Measurements from ENCODE around the gene LRPAP1.

LRPAP1 gene

DNA sequence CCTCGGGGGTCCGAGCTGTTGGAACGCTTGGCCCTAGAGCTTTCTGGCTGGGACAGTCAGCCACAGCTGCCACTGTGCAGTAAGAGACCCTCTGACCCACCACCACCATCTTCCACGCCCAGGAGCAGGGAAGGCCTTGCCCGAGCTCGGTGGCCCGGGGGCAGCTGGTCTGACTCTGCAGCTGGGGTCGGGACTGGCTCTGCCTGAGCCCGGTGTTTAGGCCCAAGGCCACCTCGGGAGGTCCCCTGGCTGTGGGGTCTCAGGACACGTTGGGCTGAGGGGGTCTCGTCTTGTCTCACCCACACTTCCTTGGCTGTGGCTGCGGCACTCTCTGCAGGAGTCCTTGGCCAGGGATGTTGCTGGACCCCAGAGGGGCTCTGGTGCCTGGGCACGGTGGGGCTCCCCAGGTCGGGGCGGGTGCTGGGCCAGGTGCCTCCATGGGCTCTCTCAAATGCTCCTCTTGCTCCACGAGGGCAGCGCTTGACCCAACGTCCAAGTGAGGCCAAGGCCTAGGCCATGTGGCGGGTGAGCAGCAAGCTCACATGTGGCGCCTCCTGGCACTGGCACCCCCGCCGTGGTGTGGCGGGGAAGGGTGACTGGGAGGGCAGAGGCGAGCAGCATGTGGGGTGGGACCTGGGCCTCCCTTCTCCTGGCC, 46.2 kb downstream of the LRPAP1 start:
- no peak overlapping the region for H3K9ac ChIP-seq
- H3K27ac ChIP-seq = no peak overlapping the region
- H3K36me3 ChIP-seq (ENCODE audit: control insufficient read depth, insufficient read depth, low read length) = no peaks in the 10 kb centered on the region
- no peaks in the 10 kb centered on the region for H3K4me1 ChIP-seq
- no peak overlapping the region for H3K4me3 ChIP-seq (ENCODE audit: low read depth, low read length)
- no peaks in the 10 kb centered on the region for H3K9me3 ChIP-seq (ENCODE audit: control insufficient read depth, low read length)
- no peak overlapping the region for H3K4me2 ChIP-seq (ENCODE audit: low read length)
- peaks cover 5% of the 10 kb centered on the region for H3K27me3 ChIP-seq (ENCODE audit: control insufficient read depth, insufficient read depth, low read length)
- H2AFZ ChIP-seq = no peak overlapping the region
- H3K79me2 ChIP-seq = no peaks in the 10 kb centered on the region
- TF ChIP-seq, protein P1, sequence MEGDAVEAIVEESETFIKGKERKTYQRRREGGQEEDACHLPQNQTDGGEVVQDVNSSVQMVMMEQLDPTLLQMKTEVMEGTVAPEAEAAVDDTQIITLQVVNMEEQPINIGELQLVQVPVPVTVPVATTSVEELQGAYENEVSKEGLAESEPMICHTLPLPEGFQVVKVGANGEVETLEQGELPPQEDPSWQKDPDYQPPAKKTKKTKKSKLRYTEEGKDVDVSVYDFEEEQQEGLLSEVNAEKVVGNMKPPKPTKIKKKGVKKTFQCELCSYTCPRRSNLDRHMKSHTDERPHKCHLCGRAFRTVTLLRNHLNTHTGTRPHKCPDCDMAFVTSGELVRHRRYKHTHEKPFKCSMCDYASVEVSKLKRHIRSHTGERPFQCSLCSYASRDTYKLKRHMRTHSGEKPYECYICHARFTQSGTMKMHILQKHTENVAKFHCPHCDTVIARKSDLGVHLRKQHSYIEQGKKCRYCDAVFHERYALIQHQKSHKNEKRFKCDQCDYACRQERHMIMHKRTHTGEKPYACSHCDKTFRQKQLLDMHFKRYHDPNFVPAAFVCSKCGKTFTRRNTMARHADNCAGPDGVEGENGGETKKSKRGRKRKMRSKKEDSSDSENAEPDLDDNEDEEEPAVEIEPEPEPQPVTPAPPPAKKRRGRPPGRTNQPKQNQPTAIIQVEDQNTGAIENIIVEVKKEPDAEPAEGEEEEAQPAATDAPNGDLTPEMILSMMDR (IDR thresholded peaks at IDR 0.05) = no peak

DNA sequence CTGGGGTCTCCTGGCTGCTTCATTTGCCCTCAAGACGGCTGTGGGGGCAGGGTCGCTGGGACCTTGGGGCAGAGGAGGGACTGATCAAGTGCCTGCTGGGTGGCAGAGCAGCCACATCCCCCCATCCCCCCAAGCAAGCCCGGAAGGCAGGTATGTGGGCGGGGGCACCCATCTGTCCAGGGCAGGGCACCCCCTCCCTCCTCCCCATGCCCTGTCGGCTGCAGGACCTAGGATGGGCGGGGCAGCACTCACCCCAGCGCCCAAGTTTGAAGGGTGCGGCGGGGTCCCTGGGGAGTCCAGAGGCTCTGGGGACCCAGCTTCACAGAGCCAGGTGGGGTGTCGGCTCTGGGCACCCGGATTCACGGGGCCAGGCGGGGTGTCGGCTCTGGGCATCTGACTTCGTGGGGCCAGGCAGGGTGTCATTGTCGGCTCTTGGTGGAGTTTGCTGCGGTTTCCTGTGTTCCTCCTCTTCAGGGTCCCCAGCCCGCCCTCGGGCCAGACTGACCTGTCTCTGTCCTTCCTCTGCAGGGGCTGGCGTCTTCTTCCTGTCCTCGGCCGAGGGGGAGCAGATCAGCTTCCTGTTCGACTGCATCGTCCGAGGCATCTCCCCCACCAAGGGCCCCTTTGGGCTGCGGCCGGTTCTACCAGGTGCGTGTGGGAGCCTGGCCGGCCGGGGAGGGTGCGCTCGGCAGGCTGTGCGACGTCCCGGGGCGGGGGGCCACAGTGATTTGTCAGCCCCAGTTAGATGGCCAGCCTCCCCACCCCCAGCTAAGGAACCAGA, 47.0 kb downstream of the LRPAP1 start:
- H3K36me3 ChIP-seq (ENCODE audit: control insufficient read depth, insufficient read depth, low read length) = no peaks in the 10 kb centered on the region
- H3K79me2 ChIP-seq = no peaks in the 10 kb centered on the region
- no peak overlapping the region for H3K27ac ChIP-seq
- TF ChIP-seq, protein P1 (IDR thresholded peaks at IDR 0.05) = no peak
- H3K27me3 ChIP-seq (ENCODE audit: control insufficient read depth, insufficient read depth, low read length) = peaks cover 5% of the 10 kb centered on the region
- no peak overlapping the region for H3K4me3 ChIP-seq (ENCODE audit: low read depth, low read length)
- no peak overlapping the region for H2AFZ ChIP-seq
- no peaks in the 10 kb centered on the region for H3K9me3 ChIP-seq (ENCODE audit: control insufficient read depth, low read length)
- no peaks in the 10 kb centered on the region for H3K4me1 ChIP-seq
- no peak overlapping the region for H3K9ac ChIP-seq
- H3K4me2 ChIP-seq (ENCODE audit: low read length) = no peak overlapping the region

DNA sequence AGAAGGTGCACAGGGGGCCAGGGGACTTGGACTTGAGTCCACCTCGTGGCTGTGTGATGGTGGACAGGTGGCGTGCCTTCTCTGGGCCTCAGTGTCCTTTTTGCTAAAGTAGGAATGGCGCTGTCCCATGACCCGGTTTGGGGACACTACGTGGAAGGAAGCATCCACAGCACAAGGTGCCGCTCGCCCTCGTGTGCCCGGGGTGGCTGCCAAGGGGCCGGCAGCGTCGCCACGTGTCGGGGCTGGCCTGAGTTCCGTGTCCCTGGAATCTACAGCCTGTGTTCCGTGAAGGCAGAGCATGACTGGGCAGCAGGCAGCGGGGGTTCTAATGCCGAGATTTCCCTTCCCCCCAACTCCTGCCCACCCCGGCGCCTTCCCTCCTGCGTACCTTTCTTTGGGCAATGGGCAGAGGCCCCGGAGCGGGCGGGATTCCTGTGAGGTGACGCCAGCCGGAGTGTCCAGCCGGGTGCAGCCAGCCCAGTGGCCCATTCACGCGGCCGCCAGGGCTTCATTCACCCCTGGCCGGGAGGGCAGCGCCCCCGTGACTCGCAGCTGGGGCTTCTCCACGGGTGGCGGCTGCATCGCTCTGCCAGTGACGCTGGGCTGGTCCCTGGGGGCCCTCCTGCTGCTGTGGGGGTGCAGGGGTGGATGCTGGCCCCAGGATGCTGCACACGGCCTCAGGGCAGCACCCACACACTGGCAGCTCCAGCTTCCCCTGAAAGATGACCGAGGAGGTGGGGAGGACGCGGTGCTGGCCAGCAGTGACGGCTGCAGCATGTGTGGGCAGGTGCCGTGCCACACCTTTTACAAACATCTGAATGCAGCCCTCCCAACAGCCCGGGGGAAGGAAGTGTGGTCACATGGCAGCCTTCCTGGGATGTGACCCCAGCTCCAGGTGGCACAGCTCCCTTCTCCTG, 47.9 kb downstream of the LRPAP1 start:
- H3K9ac ChIP-seq = no peak overlapping the region
- TF ChIP-seq, protein P1 (IDR thresholded peaks at IDR 0.05) = no peak
- H3K79me2 ChIP-seq = no peaks in the 10 kb centered on the region
- no peak overlapping the region for H2AFZ ChIP-seq
- H3K4me2 ChIP-seq (ENCODE audit: low read length) = no peak overlapping the region
- no peaks in the 10 kb centered on the region for H3K9me3 ChIP-seq (ENCODE audit: control insufficient read depth, low read length)
- H3K36me3 ChIP-seq (ENCODE audit: control insufficient read depth, insufficient read depth, low read length) = no peaks in the 10 kb centered on the region
- peaks cover 5% of the 10 kb centered on the region for H3K27me3 ChIP-seq (ENCODE audit: control insufficient read depth, insufficient read depth, low read length)
- no peak overlapping the region for H3K4me3 ChIP-seq (ENCODE audit: low read depth, low read length)
- H3K27ac ChIP-seq = no peak overlapping the region
- H3K4me1 ChIP-seq = no peaks in the 10 kb centered on the region

DNA sequence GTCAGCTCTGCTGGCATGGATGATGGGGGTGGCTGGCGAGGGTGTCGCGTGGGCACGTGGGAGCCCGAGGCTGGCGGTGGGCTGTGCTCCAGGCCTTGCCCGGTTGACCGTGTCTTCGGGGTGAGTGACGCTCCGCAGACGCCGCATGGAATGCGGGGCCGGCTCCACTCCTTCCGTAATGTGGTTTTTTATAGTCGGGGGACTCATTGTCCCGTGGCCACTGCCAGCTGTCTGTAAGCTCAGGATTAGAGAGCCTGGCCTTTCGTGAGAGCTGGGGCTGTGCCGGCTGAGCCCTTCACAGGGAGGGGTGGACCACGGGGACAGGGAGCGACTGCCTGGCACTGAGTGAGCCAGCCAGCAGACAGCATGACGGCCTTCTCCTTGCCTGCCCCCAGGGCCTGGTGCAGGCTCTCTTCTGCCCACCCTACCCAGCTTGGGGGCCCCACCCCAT, 48.7 kb downstream of the LRPAP1 start:
- H2AFZ ChIP-seq = no peak overlapping the region
- no peak overlapping the region for H3K4me2 ChIP-seq (ENCODE audit: low read length)
- no peaks in the 10 kb centered on the region for H3K9me3 ChIP-seq (ENCODE audit: control insufficient read depth, low read length)
- no peak overlapping the region for H3K4me3 ChIP-seq (ENCODE audit: low read depth, low read length)
- peaks cover 5% of the 10 kb centered on the region for H3K27me3 ChIP-seq (ENCODE audit: control insufficient read depth, insufficient read depth, low read length)
- no peaks in the 10 kb centered on the region for H3K4me1 ChIP-seq
- no peak overlapping the region for H3K9ac ChIP-seq
- TF ChIP-seq, protein P1 (IDR thresholded peaks at IDR 0.05) = no peak
- no peaks in the 10 kb centered on the region for H3K79me2 ChIP-seq
- no peaks in the 10 kb centered on the region for H3K36me3 ChIP-seq (ENCODE audit: control insufficient read depth, insufficient read depth, low read length)
- H3K27ac ChIP-seq = no peak overlapping the region

Data from parathyroid adenoma (tissue), 2 donors.